ENCODE data around the gene HOXA6. TPM values are rescaled to one million over a fixed set of nuclear protein-coding genes. Genes with fewer than 3 reads are reported as not detected.

The HOXA6 gene
- total RNA-seq, 1 experiment from 2014 or later, result 12.4 TPM

DNA sequence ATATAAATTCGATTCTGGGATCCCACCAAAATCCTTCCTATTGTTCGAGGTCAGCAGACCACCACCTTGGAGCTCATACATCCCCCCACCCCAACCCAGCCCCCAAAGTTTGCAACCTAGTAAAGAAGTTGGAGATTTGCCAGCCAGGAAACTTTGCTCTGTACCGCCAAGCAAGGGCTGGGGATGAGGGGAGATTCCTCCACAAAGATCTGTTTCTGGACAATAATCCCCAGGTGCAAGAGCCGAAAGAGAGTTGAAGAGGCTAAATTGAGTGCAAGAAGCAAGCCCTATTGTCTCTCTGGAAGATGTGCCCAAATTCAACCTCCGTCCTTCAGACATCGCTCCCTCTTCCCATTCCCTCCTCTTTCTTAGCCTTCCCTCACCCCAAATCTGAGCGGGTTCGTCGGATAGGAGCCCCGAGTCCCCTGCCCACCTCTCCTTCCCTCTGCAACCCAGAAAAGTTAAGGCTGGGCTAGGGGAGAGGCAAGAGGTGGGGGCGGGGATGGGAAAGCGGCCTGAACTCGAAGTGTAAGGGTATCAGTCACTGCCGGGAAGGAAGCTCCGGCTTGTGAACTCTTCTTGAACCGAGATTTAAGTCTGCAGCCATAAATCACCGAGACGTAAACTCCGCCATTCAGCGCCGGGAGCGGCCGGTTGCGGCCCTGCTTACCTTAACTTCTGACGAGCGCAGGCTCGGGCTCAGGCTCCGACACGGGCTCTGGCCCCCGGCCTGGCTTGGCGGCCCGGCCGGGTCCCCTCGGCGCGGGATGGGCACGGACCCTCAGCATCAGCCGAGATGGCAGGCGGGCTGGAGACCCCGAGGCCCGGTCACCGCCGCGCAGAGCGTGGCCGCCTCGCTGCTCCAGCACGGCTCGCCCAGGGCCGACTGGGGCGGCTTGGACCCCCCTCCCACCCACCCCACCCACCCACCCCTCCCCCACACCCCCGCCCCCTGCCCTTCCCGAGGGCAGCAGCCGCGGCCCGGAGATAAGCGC is 34.3 kb downstream of the HOXA6 start:
- BruUV-seq (replicated peaks), result no TSS peak
- CTCF ChIA-PET, result interaction anchor here (0.5 to 2.6 kb wide), 3 partner anchors 14 to 238 kb away, joined by 3 to 19 read pairs (median 5); no protein-coding TSS in a partner anchor
- intact Hi-C loops (cut with micrococcal nuclease; ENCODE audit: unreplicated experiment), result no loop called here
- H3K9me3 Mint-ChIP-seq (ENCODE audit: low read depth, unreplicated experiment), result no peaks in the 10 kb centered on the region
- H3K4me3 Mint-ChIP-seq (ENCODE audit: low read depth, unreplicated experiment), result peak overlapping the region; percentile 78
- H3K4me1 Mint-ChIP-seq (ENCODE audit: low read depth, unreplicated experiment), result peaks cover 49% of the 10 kb centered on the region
- peak; percentile 67 for DNase-seq
- TF ChIP-seq, protein P1, sequence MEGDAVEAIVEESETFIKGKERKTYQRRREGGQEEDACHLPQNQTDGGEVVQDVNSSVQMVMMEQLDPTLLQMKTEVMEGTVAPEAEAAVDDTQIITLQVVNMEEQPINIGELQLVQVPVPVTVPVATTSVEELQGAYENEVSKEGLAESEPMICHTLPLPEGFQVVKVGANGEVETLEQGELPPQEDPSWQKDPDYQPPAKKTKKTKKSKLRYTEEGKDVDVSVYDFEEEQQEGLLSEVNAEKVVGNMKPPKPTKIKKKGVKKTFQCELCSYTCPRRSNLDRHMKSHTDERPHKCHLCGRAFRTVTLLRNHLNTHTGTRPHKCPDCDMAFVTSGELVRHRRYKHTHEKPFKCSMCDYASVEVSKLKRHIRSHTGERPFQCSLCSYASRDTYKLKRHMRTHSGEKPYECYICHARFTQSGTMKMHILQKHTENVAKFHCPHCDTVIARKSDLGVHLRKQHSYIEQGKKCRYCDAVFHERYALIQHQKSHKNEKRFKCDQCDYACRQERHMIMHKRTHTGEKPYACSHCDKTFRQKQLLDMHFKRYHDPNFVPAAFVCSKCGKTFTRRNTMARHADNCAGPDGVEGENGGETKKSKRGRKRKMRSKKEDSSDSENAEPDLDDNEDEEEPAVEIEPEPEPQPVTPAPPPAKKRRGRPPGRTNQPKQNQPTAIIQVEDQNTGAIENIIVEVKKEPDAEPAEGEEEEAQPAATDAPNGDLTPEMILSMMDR (IDR thresholded peaks at IDR 0.05; ENCODE audit: unreplicated experiment), result no peak
- peak overlapping the region; percentile 71 for H3K27ac Mint-ChIP-seq (ENCODE audit: unreplicated experiment)
- peaks cover 47% of the 10 kb centered on the region for H3K36me3 Mint-ChIP-seq (ENCODE audit: insufficient read depth, unreplicated experiment)
- no peaks in the 10 kb centered on the region for H3K27me3 Mint-ChIP-seq (ENCODE audit: unreplicated experiment)

DNA sequence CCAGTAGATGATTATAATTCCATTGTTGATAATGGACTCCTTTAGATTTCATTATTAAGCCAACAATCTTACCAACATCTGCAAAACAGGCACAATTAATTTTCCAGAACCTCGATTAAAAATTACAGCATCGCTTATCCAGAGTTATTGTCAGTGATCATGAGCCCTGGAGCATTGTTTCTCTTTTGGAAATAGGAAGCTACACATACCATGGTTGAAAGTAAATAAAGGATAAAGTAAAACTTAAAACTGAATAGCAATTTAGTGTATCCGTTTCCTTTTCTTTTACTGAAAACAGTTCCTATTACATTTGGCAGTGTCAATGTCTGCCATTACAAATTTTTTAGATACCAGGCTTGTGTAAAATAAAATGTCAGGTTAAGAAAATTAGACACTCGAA is 35.2 kb downstream of the HOXA6 start:
- Mint-ChIP-seq H3K27me3 (ENCODE audit: unreplicated experiment) (no peaks in the 10 kb centered on the region), H3K36me3 (ENCODE audit: insufficient read depth, unreplicated experiment) (peaks cover 44% of the 10 kb centered on the region), H3K27ac (ENCODE audit: unreplicated experiment) (peak overlapping the region; percentile 72), H3K4me3 (ENCODE audit: low read depth, unreplicated experiment) (peak overlapping the region; percentile 78), H3K9me3 (ENCODE audit: low read depth, unreplicated experiment) (no peaks in the 10 kb centered on the region), H3K4me1 (ENCODE audit: low read depth, unreplicated experiment) (peaks cover 49% of the 10 kb centered on the region)
- TSS peak; percentile 50 for BruUV-seq (replicated peaks)
- intact Hi-C loops (cut with micrococcal nuclease; ENCODE audit: unreplicated experiment), result no loop called here
- DNase-seq, result no peak
- TF ChIP-seq, protein P1 (IDR thresholded peaks at IDR 0.05; ENCODE audit: unreplicated experiment), result no peak
- CTCF ChIA-PET, result interaction anchor here (1.5 kb wide), 1 partner anchor 22 kb away, joined by 3 read pairs; no protein-coding TSS in a partner anchor

DNA sequence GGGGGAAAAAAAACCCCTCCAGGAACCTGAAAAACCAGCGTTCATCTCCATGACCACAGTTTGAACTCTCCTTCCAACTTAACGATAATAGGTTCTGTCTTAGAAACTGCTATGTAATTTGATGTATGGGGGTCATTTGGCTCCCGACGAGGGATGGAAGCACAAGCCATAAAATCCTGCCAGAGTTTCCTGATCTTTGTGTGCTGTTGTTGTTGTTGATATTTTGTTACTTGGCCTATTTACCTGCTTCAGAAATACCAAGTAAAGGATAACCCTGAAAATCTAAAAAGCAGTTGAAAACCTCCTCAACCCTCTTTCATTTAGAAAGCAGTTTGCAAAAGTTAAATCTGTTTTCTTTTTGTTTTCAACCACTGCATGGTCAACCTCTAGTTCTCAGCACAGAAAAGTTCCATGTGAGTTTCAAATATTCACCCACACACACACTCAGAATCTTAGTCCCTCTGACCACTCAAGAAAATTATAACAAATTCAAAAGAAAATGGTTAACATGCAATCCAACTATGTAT is 35.8 kb downstream of the HOXA6 start:
- H3K4me1 Mint-ChIP-seq (ENCODE audit: low read depth, unreplicated experiment), result peaks cover 49% of the 10 kb centered on the region
- DNase-seq, result no peak
- BruUV-seq (replicated peaks), result no TSS peak
- TF ChIP-seq, protein P1 (IDR thresholded peaks at IDR 0.05; ENCODE audit: unreplicated experiment), result no peak
- H3K36me3 Mint-ChIP-seq (ENCODE audit: insufficient read depth, unreplicated experiment), result peaks cover 40% of the 10 kb centered on the region
- H3K9me3 Mint-ChIP-seq (ENCODE audit: low read depth, unreplicated experiment), result no peaks in the 10 kb centered on the region
- intact Hi-C loops (cut with micrococcal nuclease; ENCODE audit: unreplicated experiment), result no loop called here
- H3K4me3 Mint-ChIP-seq (ENCODE audit: low read depth, unreplicated experiment), result peak overlapping the region; percentile 78
- no peaks in the 10 kb centered on the region for H3K27me3 Mint-ChIP-seq (ENCODE audit: unreplicated experiment)
- H3K27ac Mint-ChIP-seq (ENCODE audit: unreplicated experiment), result peak overlapping the region; percentile 72
- CTCF ChIA-PET, result interaction anchor here (1.5 to 1.8 kb wide), 2 partner anchors 12 to 23 kb away, joined by 3 to 5 read pairs; no protein-coding TSS in a partner anchor

DNA sequence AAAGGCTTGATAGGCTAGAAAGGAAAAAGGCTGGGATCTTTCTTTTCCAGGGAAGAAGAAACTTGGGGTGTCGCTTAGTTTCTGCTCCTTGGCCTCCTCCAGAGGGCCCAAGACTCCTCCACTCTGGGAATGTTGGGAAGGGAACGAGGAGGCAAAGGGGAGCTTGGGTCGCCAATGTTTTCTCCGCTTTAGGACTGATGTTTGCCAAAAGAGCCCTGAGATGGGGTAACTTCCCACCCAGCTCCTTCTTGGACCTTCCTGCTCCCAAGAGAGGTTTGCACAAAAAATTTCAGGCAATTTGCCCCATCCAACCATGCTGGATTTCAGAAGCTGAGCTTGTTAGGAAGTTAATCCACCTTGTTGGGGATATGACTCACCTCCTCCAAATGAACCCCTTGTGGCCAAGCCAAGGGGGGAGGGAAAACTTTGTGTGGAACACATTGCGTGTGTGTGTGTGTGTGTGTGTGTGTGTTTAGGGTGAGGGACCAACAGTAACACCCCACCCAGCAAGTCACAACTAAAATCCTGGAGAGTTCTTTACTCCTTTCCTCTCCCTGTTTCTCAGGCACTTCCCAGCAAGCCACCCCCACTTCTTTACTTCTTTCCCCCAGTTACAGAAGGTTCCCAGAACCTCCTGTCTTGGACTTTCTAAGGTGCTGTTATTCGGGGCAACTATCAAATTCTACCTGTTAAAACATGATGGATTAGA is 36.4 kb downstream of the HOXA6 start:
- no TSS peak for BruUV-seq (replicated peaks)
- CTCF ChIA-PET, result interaction anchor here (1.8 kb wide), 1 partner anchor 12 kb away, joined by 5 read pairs; no protein-coding TSS in a partner anchor
- DNase-seq, result peak; percentile 46
- Mint-ChIP-seq H3K9me3 (ENCODE audit: low read depth, unreplicated experiment) (no peaks in the 10 kb centered on the region), H3K27me3 (ENCODE audit: unreplicated experiment) (no peaks in the 10 kb centered on the region), H3K4me3 (ENCODE audit: low read depth, unreplicated experiment) (peak overlapping the region; percentile 78), H3K27ac (ENCODE audit: unreplicated experiment) (peak overlapping the region; percentile 72), H3K4me1 (ENCODE audit: low read depth, unreplicated experiment) (peaks cover 45% of the 10 kb centered on the region), H3K36me3 (ENCODE audit: insufficient read depth, unreplicated experiment) (peaks cover 40% of the 10 kb centered on the region)
- TF ChIP-seq, protein P1 (IDR thresholded peaks at IDR 0.05; ENCODE audit: unreplicated experiment), result no peak
- intact Hi-C loops (cut with micrococcal nuclease; ENCODE audit: unreplicated experiment), result no loop called here
